Left lung (tissue), 10 donors: ENCODE measurements around the gene LTBP2. TPM values are rescaled to one million over a fixed set of nuclear protein-coding genes. Genes with fewer than 3 reads are reported as not detected.

Experiments
- ATAC-seq: fragments of 200-7000 bp; cut with Tn5 transposase; one replicate; pipeline ENCODE4 v1.9.1; 2020; ENCODE audit warnings: moderate library complexity
- DNase-seq, 4 donors: peaks; one replicate each; pipeline ENCODE4 v3.0.0-alpha.2; 2013 to 2020
- H3K27ac ChIP-seq, 2 donors: fragments of 200-600 bp; sonication (generic) in 1 of 2; one replicate each; pipeline versions ENCODE4 v1.5.0 to v1.8.0; 2020 to 2021
- H3K27me3 ChIP-seq, 2 donors: fragments of 200-600 bp; sonication (generic) in 1 of 2; one replicate each; pipeline versions ENCODE4 v1.5.0 to v1.8.0; 2020 to 2021
- H3K36me3 ChIP-seq, 2 donors: fragments of 200-600 bp; sonication (generic) in 1 of 2; one replicate each; pipeline versions ENCODE4 v1.5.0 to v1.8.0; 2020 to 2021
- H3K4me1 ChIP-seq, 2 donors: fragments of 200-600 bp; one replicate each; pipeline ENCODE4 v1.8.0; 2021
- H3K4me3 ChIP-seq, 2 donors: fragments of 200-600 bp; sonication (generic) in 1 of 2; one replicate each; pipeline versions ENCODE4 v1.5.0 to v1.8.0; 2020 to 2021; ENCODE audit warnings: mild to moderate bottlenecking in 1 of 2
- H3K9me3 ChIP-seq, 2 donors: fragments of 200-600 bp; sonication (generic) in 1 of 2; one replicate each; pipeline versions ENCODE4 v1.5.0 to v1.8.0; 2020 to 2021
- intact Hi-C, 2 donors: fragments of 100-400 bp; cut with DNase I; formaldehyde crosslinking; loops; one replicate each; pipeline versions ENCODE4 v1.11.2 to v1.14.2; 2022
- polyA plus RNA-seq, 6 donors: library from polyadenylated mRNA; unstranded; fragments of 120-200 nt; gene quantifications; one replicate each; pipeline ENCODE4 v1.2.1, GENCODE V29; 2013; ENCODE audit not compliant: insufficient read length in 6 of 6
- total RNA-seq, 2 donors: library from RNA; stranded (reverse); fragmentation: NEBNext Ultra II Directional; extraction: Animal tissue kit (Norgen Biotek cat#: 25700); gene quantifications; one replicate each; pipeline ENCODE4 v1.2.1, GENCODE V29; 2021
- TF ChIP-seq, protein P1 (sequence below), 2 donors: fragments of 200-600 bp; sonication (generic) in 1 of 2; IDR thresholded peaks; one replicate each; pipeline versions ENCODE4 v1.5.0 to v1.8.0; 2021; ENCODE audit warnings: antibody characterized with exemption in 2 of 2
- donor health status: DM: no; HTN: yes; CAD: no.
- donor health status: DM: no; HTN: no; CAD: no.

The LTBP2 gene
- total and polyA plus RNA-seq, 8 donors, result 14.0 to 154 (median 19.3) TPM

DNA sequence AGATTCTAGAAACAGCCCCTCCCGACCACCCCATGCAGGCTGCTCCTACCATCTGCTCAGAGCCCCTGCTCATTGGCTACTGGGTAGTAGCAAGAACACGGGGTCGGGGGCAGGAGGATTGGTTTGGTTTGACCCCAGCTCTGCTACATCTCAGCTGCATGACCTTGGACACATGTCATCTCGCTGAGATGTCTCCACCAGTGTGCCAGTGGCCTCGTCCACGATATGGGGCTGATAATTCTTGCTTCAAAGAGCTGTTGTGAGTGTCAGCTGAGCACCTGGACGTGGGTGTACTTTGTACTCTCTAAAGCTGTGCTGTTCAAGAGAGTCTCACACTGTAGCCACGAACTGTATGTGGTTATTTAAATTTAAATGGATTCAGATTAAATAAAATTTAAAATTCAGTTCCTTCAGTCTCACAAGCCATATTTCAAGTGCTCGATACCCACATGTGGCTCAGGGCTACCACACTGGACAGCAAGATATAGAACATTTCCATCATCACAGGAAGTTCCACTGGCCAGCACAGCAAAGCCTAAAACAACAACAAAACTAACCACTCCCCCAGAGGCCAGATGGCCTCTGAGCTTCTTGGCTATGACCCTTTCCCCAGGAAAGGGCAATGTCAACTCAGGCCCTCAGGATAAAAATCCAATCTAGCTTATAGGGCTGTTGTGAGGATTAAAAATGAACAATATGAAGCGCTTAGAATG is 18.6 kb downstream of the LTBP2 start:
- TF ChIP-seq, protein P1, sequence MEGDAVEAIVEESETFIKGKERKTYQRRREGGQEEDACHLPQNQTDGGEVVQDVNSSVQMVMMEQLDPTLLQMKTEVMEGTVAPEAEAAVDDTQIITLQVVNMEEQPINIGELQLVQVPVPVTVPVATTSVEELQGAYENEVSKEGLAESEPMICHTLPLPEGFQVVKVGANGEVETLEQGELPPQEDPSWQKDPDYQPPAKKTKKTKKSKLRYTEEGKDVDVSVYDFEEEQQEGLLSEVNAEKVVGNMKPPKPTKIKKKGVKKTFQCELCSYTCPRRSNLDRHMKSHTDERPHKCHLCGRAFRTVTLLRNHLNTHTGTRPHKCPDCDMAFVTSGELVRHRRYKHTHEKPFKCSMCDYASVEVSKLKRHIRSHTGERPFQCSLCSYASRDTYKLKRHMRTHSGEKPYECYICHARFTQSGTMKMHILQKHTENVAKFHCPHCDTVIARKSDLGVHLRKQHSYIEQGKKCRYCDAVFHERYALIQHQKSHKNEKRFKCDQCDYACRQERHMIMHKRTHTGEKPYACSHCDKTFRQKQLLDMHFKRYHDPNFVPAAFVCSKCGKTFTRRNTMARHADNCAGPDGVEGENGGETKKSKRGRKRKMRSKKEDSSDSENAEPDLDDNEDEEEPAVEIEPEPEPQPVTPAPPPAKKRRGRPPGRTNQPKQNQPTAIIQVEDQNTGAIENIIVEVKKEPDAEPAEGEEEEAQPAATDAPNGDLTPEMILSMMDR (IDR thresholded peaks at IDR 0.05), result no peak
- Histone ChIP-seq H3K9me3 (no peaks in the 10 kb centered on the region), H3K27me3 (no peaks in the 10 kb centered on the region), H3K36me3 (no peaks in the 10 kb centered on the region), H3K27ac (peak overlapping the region; percentile 65 to 68), H3K4me3 (no peak overlapping the region), H3K4me1 (peaks cover 38 to 53% of the 10 kb centered on the region in 2 donors)
- peak; percentile 15 for ATAC-seq
- peak in 1 of 4 donors; percentile 28 for DNase-seq
- intact Hi-C loops, result no loop called here

- Histone ChIP-seq H3K36me3 (no peaks in the 10 kb centered on the region), H3K4me1 (peaks cover 38 to 53% of the 10 kb centered on the region in 2 donors), H3K27ac (peak overlapping the region; percentile 65 to 68), H3K9me3 (no peaks in the 10 kb centered on the region), H3K4me3 (no peak overlapping the region), H3K27me3 (no peaks in the 10 kb centered on the region)
- ATAC-seq (peak; percentile 32), DNase-seq (peak in 1 of 4 donors; percentile 10)
- TF ChIP-seq, protein P1 (IDR thresholded peaks at IDR 0.05), result no peak
- intact Hi-C loops, result no loop called here
These were observed 19.4 kb downstream of the LTBP2 start for GRCh38 chr14:74592476-74593201.

GRCh38 chr14:74591899-74592298 is 20.1 kb downstream of the LTBP2 start:
- intact Hi-C loops, result no loop called here
- Histone ChIP-seq H3K9me3 (no peaks in the 10 kb centered on the region), H3K4me3 (no peak overlapping the region), H3K27ac (peak overlapping the region; percentile 65 to 68), H3K36me3 (no peaks in the 10 kb centered on the region), H3K4me1 (peaks cover 35 to 48% of the 10 kb centered on the region in 2 donors), H3K27me3 (no peaks in the 10 kb centered on the region)
- TF ChIP-seq, protein P1 (IDR thresholded peaks at IDR 0.05), result no peak
- DNase-seq (peak in 1 of 4 donors; percentile 1), ATAC-seq (no peak)

GRCh38 chr14:74591394-74591793 is 20.6 kb downstream of the LTBP2 start:
- ATAC-seq (peak; percentile 7), DNase-seq (no peak)
- Histone ChIP-seq H3K36me3 (no peaks in the 10 kb centered on the region), H3K4me3 (no peak overlapping the region), H3K9me3 (no peaks in the 10 kb centered on the region), H3K27ac (peak overlapping the region; percentile 3 to 68), H3K4me1 (peaks cover 34 to 46% of the 10 kb centered on the region in 2 donors), H3K27me3 (no peaks in the 10 kb centered on the region)
- TF ChIP-seq, protein P1 (IDR thresholded peaks at IDR 0.05), result no peak
- intact Hi-C loops, result no loop called here

DNA sequence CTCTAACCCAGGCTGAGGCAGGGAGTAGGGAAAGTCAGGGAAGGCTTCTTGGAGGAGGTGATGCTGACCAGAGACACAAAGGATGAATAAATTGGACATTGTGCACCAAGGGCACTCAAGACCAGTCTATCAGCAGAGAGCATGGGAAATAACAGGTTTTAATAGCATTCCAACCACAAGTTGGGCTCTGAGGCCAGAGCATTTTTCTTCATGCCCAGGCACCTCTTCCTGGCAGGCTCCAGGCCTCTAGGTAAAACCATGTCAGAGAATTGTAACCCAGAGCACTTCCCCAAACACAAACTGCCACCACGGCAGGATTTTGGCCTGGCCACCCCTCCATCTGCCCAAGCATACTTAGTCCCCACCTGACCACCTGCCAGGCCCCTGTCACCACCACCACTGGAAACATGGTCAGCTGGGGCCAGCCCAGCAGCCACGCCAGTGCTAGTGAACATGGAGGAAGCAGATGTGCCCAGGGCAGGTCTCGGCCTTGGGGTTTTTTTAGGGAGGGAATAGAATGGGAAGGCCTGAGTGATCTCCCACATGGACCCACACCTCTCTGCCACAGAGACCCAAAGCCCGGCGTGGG is 22.7 kb downstream of the LTBP2 start:
- Histone ChIP-seq H3K4me1 (peaks cover 20 to 32% of the 10 kb centered on the region in 2 donors), H3K36me3 (no peaks in the 10 kb centered on the region), H3K27ac (no peak overlapping the region), H3K9me3 (no peaks in the 10 kb centered on the region), H3K27me3 (no peaks in the 10 kb centered on the region), H3K4me3 (no peak overlapping the region)
- TF ChIP-seq, protein P1 (IDR thresholded peaks at IDR 0.05), result no peak
- intact Hi-C loops, result no loop called here
- DNase-seq, result peak in 1 of 4 donors; percentile 45
- no peak for ATAC-seq
